A549 (cell line): ENCODE results near the gene TSEN54. TPM values are rescaled to one million over a fixed set of nuclear protein-coding genes. Genes with fewer than 3 reads are reported as not detected.

ENCODE experiments used
- ATAC-seq, 2 experiments: fragments of 200-7000 bp in 1 of 2; fragments of >200 bp in 1 of 2; cut with Nextera tagmentation in 1 of 2; cut with Tn5 transposase in 1 of 2; 3 replicates each; pipeline versions ENCODE4 v1.8.0 to v1.9.1; 2018 to 2020; ENCODE audit warnings: mild to moderate bottlenecking in 1 of 2, moderate library complexity in 1 of 2
- CTCF ChIA-PET: fragments of 300-600 bp; sonication (Branson Sonifier 250); formaldehyde crosslinking; extraction: SDS; loops from one replicate; lab custom pipeline; 2021; ENCODE audit warnings: antibody characterized with exemption, inconsistent platforms; lab: Yijun Ruan, JAX
- POLR2A ChIA-PET: fragments of 350-600 bp; formaldehyde crosslinking; extraction: SDS; loops from one replicate; lab custom pipeline; 2021; ENCODE audit warnings: antibody characterized with exemption, inconsistent platforms; lab: Yijun Ruan, JAX
- DNase-seq, 2 experiments: peaks; one replicate each; pipeline versions ENCODE4 v3.0.0 to v3.0.0-alpha.2; 2011 to 2016; ENCODE audit warnings: low read depth in 1 of 2, low spot score in 1 of 2
- FAIRE-seq: peaks from 2 replicates; lab custom pipeline; 2011; peaks lifted over from hg19 to GRCh38; lab: Jason Lieb, UNC
- H3K27ac ChIP-seq, 2 experiments: fragments of >200 bp; sonication (Bioruptor Twin); formaldehyde crosslinking; 3 replicates each; pipeline ENCODE4 v1.5.1; 2016 to 2017
- H3K4me1 ChIP-seq: fragments of >200 bp; sonication (Bioruptor Twin); formaldehyde crosslinking; 3 replicates; pipeline ENCODE4 v1.6.1; 2016
- H3K4me2 ChIP-seq: fragments of >200 bp; sonication (Bioruptor Twin); formaldehyde crosslinking; 3 replicates; pipeline ENCODE4 v1.6.1; 2016
- H3K4me3 ChIP-seq: fragments of >200 bp; sonication (Bioruptor Twin); formaldehyde crosslinking; 3 replicates; pipeline ENCODE4 v1.5.1; 2016
- H3K9me3 ChIP-seq: fragments of >200 bp; sonication (Bioruptor Twin); formaldehyde crosslinking; 3 replicates; pipeline ENCODE4 v1.6.1; 2016
- CBX2 ChIP-seq: fragments of 200-600 bp; sonication (generic); IDR thresholded peaks from 2 replicates; pipeline ENCODE4 v1.6.1; 2016; ENCODE audit warnings: low read depth, mild to moderate bottlenecking, borderline replicate concordance
- CHD2 ChIP-seq: fragments of 150-350 bp; IDR thresholded peaks from 2 replicates; pipeline ENCODE4 v1.6.1; 2014; ENCODE audit warnings: low read length; ENCODE audit not compliant: partially characterized antibody
- CHD4 ChIP-seq: fragments of 200-600 bp; sonication (generic); IDR thresholded peaks from 2 replicates; pipeline ENCODE4 v1.6.1; 2016; ENCODE audit warnings: antibody characterized with exemption, mild to moderate bottlenecking, borderline replicate concordance
- CTCF ChIP-seq: fragments of >200 bp; sonication (Bioruptor Twin); formaldehyde crosslinking; IDR thresholded peaks from 3 replicates; pipeline ENCODE4 v1.5.1; 2016
- E2F6 ChIP-seq: IDR thresholded peaks from 2 replicates; pipeline ENCODE4 v1.6.1; 2012; ENCODE audit warnings: low read depth, borderline replicate concordance
- FOSB ChIP-seq: fragments of 250-450 bp; sonication (Bioruptor Pico); IDR thresholded peaks from 2 replicates; pipeline ENCODE4 v1.5.0; 2020; ENCODE audit warnings: mild to moderate bottlenecking, moderate library complexity
- FOXS1 ChIP-seq: fragments of 250-450 bp; sonication (Bioruptor Pico); IDR thresholded peaks from 2 replicates; pipeline ENCODE4 v1.5.0; 2020; ENCODE audit warnings: mild to moderate bottlenecking, moderate library complexity
- HDAC2 ChIP-seq: fragments of 200-600 bp; sonication (generic); IDR thresholded peaks from 2 replicates; pipeline ENCODE4 v1.6.1; 2016
- JUN ChIP-seq, 2 experiments: fragments of >200 bp; sonication (Bioruptor Twin); formaldehyde crosslinking; IDR thresholded peaks; 2 replicates in 1 of 2; 3 replicates in 1 of 2; pipeline ENCODE4 v1.6.1; 2016 to 2017
- JUNB ChIP-seq: fragments of >200 bp; sonication (Bioruptor Twin); formaldehyde crosslinking; IDR thresholded peaks from 2 replicates; pipeline ENCODE4 v1.6.1; 2016
- KDM1A ChIP-seq: fragments of 200-600 bp; sonication (generic); IDR thresholded peaks from 2 replicates; pipeline ENCODE4 v1.6.1; 2016; ENCODE audit warnings: low read depth, mild to moderate bottlenecking
- KDM5A ChIP-seq: fragments of 200-600 bp; sonication (generic); IDR thresholded peaks from 2 replicates; pipeline ENCODE4 v1.6.1; 2016; ENCODE audit warnings: antibody characterized with exemption, mild to moderate bottlenecking
- MAFK ChIP-seq: fragments of 450-650 bp; IDR thresholded peaks from 2 replicates; pipeline ENCODE4 v1.6.1; 2014; ENCODE audit not compliant: partially characterized antibody
- MYC ChIP-seq: IDR thresholded peaks from 2 replicates; pipeline ENCODE4 v1.6.1; 2012; ENCODE audit warnings: mild to moderate bottlenecking, inconsistent platforms, low read length, improper control_type of control experiment, borderline replicate concordance
- NFE2L2 ChIP-seq: fragments of 150-350 bp; conservative IDR thresholded peaks from 2 replicates; pipeline ENCODE4 v1.6.1; 2014; ENCODE audit warnings: low read length
- NPAS2 ChIP-seq: fragments of 250-450 bp; sonication (Bioruptor Pico); IDR thresholded peaks from 2 replicates; pipeline ENCODE4 v1.8.0; 2022; ENCODE audit warnings: mild to moderate bottlenecking, moderate library complexity, borderline replicate concordance
- PBX3 ChIP-seq: IDR thresholded peaks from 2 replicates; pipeline ENCODE4 v1.6.1; 2012
- RAD21 ChIP-seq, 2 experiments: fragments of >200 bp in 1 of 2; sonication (Bioruptor Twin) in 1 of 2; formaldehyde crosslinking in 1 of 2; IDR thresholded peaks in 1 of 2; conservative IDR thresholded peaks in 1 of 2; 2 replicates in 1 of 2; 3 replicates in 1 of 2; pipeline ENCODE4 v1.6.1; 2012 to 2018; ENCODE audit warnings: inconsistent platforms in 1 of 2
- RCOR1 ChIP-seq: fragments of 150-350 bp; IDR thresholded peaks from 2 replicates; pipeline ENCODE4 v1.6.1; 2014; ENCODE audit warnings: antibody characterized with exemption, low read length, low read depth
- RNF2 ChIP-seq: fragments of 200-600 bp; sonication (generic); IDR thresholded peaks from 2 replicates; pipeline ENCODE4 v1.6.1; 2016; ENCODE audit warnings: low read depth, mild to moderate bottlenecking, antibody characterized with exemption, moderate library complexity, borderline replicate concordance
- SREBF2 ChIP-seq: fragments of 450-650 bp; IDR thresholded peaks from 2 replicates; pipeline ENCODE4 v1.6.1; 2014; ENCODE audit warnings: mild to moderate bottlenecking, moderate library complexity
- TFCP2L1 ChIP-seq: fragments of 250-450 bp; sonication (Bioruptor Pico); IDR thresholded peaks from 2 replicates; pipeline ENCODE4 v1.5.0; 2021; ENCODE audit warnings: mild to moderate bottlenecking
- TP53 ChIP-seq: fragments of 250-450 bp; sonication (Bioruptor Pico); IDR thresholded peaks from 2 replicates; pipeline ENCODE4 v1.5.0; 2021; ENCODE audit warnings: mild to moderate bottlenecking, moderate library complexity
- ZC3H11A ChIP-seq: fragments of 450-650 bp; IDR thresholded peaks from 2 replicates; pipeline ENCODE4 v1.6.1; 2014; ENCODE audit warnings: antibody characterized with exemption, mild to moderate bottlenecking
- ZSCAN20 ChIP-seq: fragments of 250-450 bp; sonication (Bioruptor Pico); IDR thresholded peaks from 2 replicates; pipeline ENCODE4 v1.8.0; 2022; ENCODE audit warnings: mild to moderate bottlenecking, moderate library complexity
- WGBS: methylation state at CpG from one replicate; pipeline ENCODE4 v1.1.6; 2017; ENCODE audit errors: missing lambda C conversion rate; 5-methylcytosine and 5-hydroxymethylcytosine counted together
- polyA plus RNA-seq, 4 experiments: library from polyadenylated mRNA; depleted of rRNA in 3 of 4; stranded (reverse); fragments of >200 nt; fragmentation: RNase III in 1 of 4; extraction: RNeasy Plus Mini Kit Qiagen cat#74134 plus additional on column Dnase treatment in 1 of 4; gene quantifications; 2 replicates in 3 of 4; 3 replicates in 1 of 4; pipeline ENCODE4 v1.2.3, GENCODE V29; 2011 to 2017

Gene TSEN54
- polyA plus RNA-seq, 2 of the 4 experiments (the other 2 are of a cell fraction): 24.8 to 38.4 TPM

GRCh38 chr17:75473246-75473645, 43.1 kb upstream of the TSEN54 start:
- TF ChIP-seq CHD2: no peak
- no peak for TF ChIP-seq TP53 (CRISPR knock-in tag)
- peaks cover 3% of the 10 kb centered on the region; the same call in 1 of the 3 replicates for H3K4me1 ChIP-seq
- no peaks in the 10 kb centered on the region for H3K9me3 ChIP-seq
- no peak overlapping the region for H3K4me2 ChIP-seq
- WGBS: 91% methylated on average over 2 of the region's 2 CpGs
- ATAC-seq (no peak), DNase-seq (no peak), FAIRE-seq (no peak)
- H3K27ac ChIP-seq: no peak overlapping the region
- CTCF ChIA-PET: interaction anchor here (0.5 to 2.6 kb wide), 9 partner anchors 10 to 210 kb away, joined by 3 to 12 read pairs (median 4); partner anchors contain the start of gene TMEM94
- POLR2A ChIA-PET: interaction anchor here (2.1 kb wide), 1 partner anchor 17 kb away, joined by 8 read pairs; the partner anchor contains the start of gene TMEM94
- no peak overlapping the region for H3K4me3 ChIP-seq

GRCh38 chr17:75474736-75475135, 41.6 kb upstream of the TSEN54 start:
- Histone ChIP-seq H3K4me3 (no peak overlapping the region), H3K4me1 (no peaks in the 10 kb centered on the region)
- TF ChIP-seq RNF2: no peak
- no peak for TF ChIP-seq TFCP2L1 (CRISPR knock-in tag)
- no peak for TF ChIP-seq JUN (IDR thresholded peaks at IDR 0.05)
- TF ChIP-seq RAD21 (conservative IDR thresholded peaks at IDR 0.05 in 1 of 2, IDR thresholded peaks at IDR 0.05 in 1 of 2): no peak
- no peak for TF ChIP-seq CTCF
- TF ChIP-seq HDAC2: no peak
- no peak for TF ChIP-seq ZSCAN20 (CRISPR knock-in tag)
- no peak for TF ChIP-seq SREBF2
- TF ChIP-seq, all 56 proteins: peak for 0
- Histone ChIP-seq H3K27ac (no peak overlapping the region), H3K4me2 (no peak overlapping the region), H3K9me3 (no peaks in the 10 kb centered on the region)
- CTCF ChIA-PET: interaction anchor here (1.0 to 3.9 kb wide), 6 partner anchors 16 to 62 kb away, joined by 3 to 19 read pairs (median 3); partner anchors contain the start of gene TSEN54
- DNase-seq (no peak), FAIRE-seq (no peak), ATAC-seq (0 out of 6 replicates have a peak, but pooled peaks of 1 of the 2 experiments have one; percentile 12)
- 86% methylated on average over 6 of the region's 6 CpGs for WGBS
- POLR2A ChIA-PET: interaction anchor here (0.8 to 2.1 kb wide), 2 partner anchors 12 to 19 kb away, joined by 5 to 8 read pairs; partner anchors contain the start of gene TMEM94

- CTCF ChIA-PET: interaction anchor here (1.0 to 3.9 kb wide), 8 partner anchors 8 to 63 kb away, joined by 3 to 19 read pairs (median 4); partner anchors contain the start of gene TSEN54
- no peak overlapping the region for H3K27ac ChIP-seq
- no peaks in the 10 kb centered on the region for H3K9me3 ChIP-seq
- DNase-seq (no peak), ATAC-seq (peak in 1 of 2 experiments; percentile 15; a peak in 1 of 6 replicates), FAIRE-seq (no peak)
- TF ChIP-seq NFE2L2 (no peak), MYC (no peak), KDM1A (no peak), E2F6 (no peak), FOXS1 (CRISPR knock-in tag) (no peak), CHD4 (no peak), RCOR1 (no peak), JUNB (no peak), CBX2 (no peak), PBX3 (no peak), FOSB (no peak), KDM5A (no peak), ZC3H11A (no peak), RAD21 (conservative IDR thresholded peaks at IDR 0.05 in 1 of 2, IDR thresholded peaks at IDR 0.05 in 1 of 2) (no peak), MAFK (no peak), NPAS2 (CRISPR knock-in tag) (no peak), CHD2 (no peak)
- H3K4me2 ChIP-seq: no peak overlapping the region
- POLR2A ChIA-PET: interaction anchor here (2.1 kb wide), 1 partner anchor 19 kb away, joined by 8 read pairs; the partner anchor contains the start of gene TMEM94
- WGBS: 83% methylated on average over 13 of the region's 13 CpGs
- H3K4me3 ChIP-seq: no peak overlapping the region
- H3K4me1 ChIP-seq: no peaks in the 10 kb centered on the region
Measured at GRCh38 chr17:75475144-75475835, 41.0 kb upstream of the TSEN54 start.
